ENCODE results near the gene VRTN.

- TF ChIP-seq CTCF (IDR thresholded peaks at IDR 0.05; ENCODE audit: low read depth, low read length) (no peak), POLR2A (IDR thresholded peaks at IDR 0.05; ENCODE audit: extremely low read depth, insufficient read length) (no peak), MYC (IDR thresholded peaks at IDR 0.05; ENCODE audit: low read depth, low read length) (no peak), MAX (IDR thresholded peaks at IDR 0.05; ENCODE audit: low read depth, low read length) (no peak)
Observed at GRCh38 chr14:74325446-74325845, 22.8 kb upstream of the VRTN start.
